NCI-H1436 (cell line): Measurements from ENCODE around the gene ZNF563.
A peak's percentile ranks its signal among the peaks of the same experiment; 100 is the strongest.

ENCODE experiments used
- DNase-seq: peaks from one replicate; lab custom pipeline; 2025; lab: John Stamatoyannopoulos, UW

The ZNF563 gene

GRCh38 chr19:12294249-12295158 lies 38.9 kb downstream of the ZNF563 start, which contains the start of gene ZNF44:
Gene ZNF44 (minus strand): TSS chr19:12294883. CDS start chr19:12294694, 189 bp downstream.
- DNase-seq = peak; percentile 72

DNA sequence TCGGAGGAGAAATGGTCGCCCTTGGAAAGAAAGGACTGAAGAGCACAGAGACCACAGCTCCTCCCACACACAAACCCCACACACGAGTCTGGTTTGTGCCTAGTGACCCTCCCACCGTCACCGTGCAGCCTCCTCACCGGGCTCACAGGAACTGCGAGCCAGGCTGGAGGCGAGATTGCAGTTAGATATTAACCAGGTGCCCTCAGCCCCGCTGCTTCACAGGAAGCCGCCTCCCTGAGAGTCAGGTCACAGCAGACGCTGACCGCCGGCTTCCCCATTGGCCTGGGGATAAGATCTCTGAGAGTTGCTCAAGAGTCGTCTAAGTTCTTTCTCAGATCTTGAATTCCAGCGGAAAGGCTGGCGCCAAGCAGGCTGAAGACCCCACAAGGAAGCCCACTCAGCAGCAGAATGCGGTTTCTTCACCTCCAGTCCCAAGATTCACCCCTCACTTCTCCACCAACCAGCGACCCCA lies 39.6 kb downstream of the ZNF563 start:
- DNase-seq = no peak

GRCh38 chr19:12289790-12290065 lies 43.7 kb downstream of the ZNF563 start:
- DNase-seq = no peak

- no peak for DNase-seq
Observed at GRCh38 chr19:12287958-12288500, 45.4 kb downstream of the ZNF563 start.

DNA sequence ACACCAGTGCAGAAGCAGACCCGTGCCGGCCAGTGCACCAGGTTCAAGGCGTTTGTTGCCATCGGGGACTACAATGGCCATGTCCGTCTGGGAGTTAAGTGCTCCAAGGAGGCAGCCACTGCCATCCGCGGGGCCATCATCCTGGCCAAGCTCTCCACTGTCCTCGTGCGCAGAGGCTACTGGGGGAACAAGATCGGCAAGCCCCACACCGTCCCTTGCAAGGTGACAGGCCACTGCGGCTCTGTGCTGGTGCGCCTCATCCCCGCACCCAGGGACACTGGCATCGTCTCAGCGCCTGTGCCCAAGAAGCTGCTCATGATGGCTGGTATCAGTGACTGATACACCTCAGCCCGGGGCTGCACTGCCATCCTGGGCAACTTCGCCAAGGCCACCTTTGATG lies 48.8 kb downstream of the ZNF563 start:
- DNase-seq = no peak

GRCh38 chr19:12284226-12284625 lies 49.2 kb downstream of the ZNF563 start:
- DNase-seq = no peak

GRCh38 chr19:12278713-12279112 lies 54.7 kb downstream of the ZNF563 start:
- no peak for DNase-seq

DNA sequence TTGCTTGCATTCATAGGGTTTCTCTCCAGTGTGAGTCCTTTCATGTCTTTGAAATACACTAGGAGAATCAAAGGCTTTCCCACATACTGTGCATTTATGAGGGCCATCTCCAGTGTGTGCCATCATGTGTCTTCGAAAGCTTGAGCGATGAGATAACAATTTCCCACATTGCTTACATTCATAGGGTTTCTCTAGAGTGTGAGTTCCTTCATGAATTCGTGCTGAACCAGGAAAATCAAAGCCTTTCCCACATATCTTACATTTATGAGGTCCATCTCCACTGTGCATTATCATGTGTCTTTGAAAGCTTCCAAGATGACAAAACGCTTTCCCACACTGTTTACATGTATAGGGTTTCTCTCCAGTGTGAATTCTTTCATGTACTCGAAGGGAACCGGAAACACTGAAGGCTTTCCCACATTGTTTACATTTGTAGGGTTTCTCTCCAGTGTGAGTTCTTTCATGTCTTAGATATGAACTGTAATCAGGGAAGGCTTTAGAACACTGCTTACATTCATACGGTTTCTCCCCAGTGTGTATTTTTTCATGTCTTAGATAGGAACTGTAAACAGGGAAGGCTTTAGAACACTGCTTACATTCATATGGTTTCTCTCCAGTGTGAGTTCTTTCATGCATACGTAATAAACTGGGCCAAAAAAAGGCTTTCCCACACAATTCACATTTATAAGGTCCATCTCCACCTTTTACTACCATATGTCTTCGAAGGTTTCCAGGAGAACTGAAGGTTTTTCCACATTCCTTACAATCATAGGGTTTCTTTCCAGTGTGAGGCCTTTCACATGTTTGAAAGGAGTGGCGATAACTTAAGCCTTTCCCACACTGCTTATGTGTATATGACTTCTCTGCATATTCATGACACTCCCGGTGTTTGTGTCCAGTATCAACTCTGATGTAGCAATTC lies 60.2 kb downstream of the ZNF563 start:
- no peak for DNase-seq

GRCh38 chr19:12272386-12272785 lies 61.0 kb downstream of the ZNF563 start:
- DNase-seq = no peak

- DNase-seq = no peak
Observed at GRCh38 chr19:12270854-12271253, 62.6 kb downstream of the ZNF563 start.
